NCI-H345 treated with DMSO at 0.1 percent for 48 hours (cell line): ENCODE results near the gene VAMP3.

Source experiments
- DNase-seq: peaks from one replicate; lab custom pipeline; 2025; ENCODE audit not compliant: unreplicated experiment; lab: John Stamatoyannopoulos, UW

The VAMP3 gene

GRCh38 chr1:7810395-7810794 is 39.3 kb downstream of the VAMP3 start:
- no peak for DNase-seq

GRCh38 chr1:7811476-7811875 is 40.4 kb downstream of the VAMP3 start:
- DNase-seq: no peak

- DNase-seq: no peak
These were observed 42.7 kb downstream of the VAMP3 start for GRCh38 chr1:7813677-7814373.

DNA sequence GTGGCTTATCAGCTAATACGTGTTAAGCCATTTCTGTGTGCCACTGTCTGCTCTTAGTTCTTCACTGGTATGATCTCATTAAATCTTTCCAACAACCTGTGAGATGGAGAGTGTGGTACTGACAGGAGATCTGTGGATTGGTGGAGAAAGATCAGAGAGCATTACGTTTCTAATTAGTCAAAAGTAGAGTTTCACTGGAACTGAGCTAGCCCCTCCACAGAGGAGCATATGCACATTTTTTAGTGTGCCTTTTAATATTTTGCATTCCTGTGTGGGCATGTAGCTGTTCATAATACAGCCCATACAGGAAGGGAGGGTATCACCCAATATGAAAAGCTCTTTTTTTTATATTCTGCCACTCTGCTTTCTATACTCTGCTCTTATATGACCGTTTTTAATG is 50.2 kb downstream of the VAMP3 start:
- DNase-seq: no peak

DNA sequence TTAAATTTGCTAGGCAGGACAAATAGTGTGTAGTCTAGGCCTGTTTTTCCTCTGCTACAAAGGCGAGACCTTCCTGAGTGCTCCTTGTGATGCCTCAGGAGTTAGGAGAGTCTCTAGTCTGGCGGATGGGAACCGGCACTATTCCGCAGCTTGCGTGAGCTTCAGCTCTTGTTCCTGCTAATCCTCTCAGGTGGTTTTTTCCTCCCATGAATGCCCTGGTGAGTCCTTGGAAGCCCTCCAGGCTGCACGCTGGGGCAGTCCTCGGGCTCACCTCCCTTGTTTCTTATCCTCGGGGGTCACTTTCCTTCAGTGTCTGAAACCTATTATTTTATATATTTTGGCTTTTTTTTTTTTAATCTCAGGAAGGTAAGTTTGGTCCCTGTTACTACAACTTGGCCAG is 53.6 kb downstream of the VAMP3 start:
- no peak for DNase-seq

- no peak for DNase-seq
These were observed 55.3 kb downstream of the VAMP3 start for GRCh38 chr1:7826363-7826762.

DNA sequence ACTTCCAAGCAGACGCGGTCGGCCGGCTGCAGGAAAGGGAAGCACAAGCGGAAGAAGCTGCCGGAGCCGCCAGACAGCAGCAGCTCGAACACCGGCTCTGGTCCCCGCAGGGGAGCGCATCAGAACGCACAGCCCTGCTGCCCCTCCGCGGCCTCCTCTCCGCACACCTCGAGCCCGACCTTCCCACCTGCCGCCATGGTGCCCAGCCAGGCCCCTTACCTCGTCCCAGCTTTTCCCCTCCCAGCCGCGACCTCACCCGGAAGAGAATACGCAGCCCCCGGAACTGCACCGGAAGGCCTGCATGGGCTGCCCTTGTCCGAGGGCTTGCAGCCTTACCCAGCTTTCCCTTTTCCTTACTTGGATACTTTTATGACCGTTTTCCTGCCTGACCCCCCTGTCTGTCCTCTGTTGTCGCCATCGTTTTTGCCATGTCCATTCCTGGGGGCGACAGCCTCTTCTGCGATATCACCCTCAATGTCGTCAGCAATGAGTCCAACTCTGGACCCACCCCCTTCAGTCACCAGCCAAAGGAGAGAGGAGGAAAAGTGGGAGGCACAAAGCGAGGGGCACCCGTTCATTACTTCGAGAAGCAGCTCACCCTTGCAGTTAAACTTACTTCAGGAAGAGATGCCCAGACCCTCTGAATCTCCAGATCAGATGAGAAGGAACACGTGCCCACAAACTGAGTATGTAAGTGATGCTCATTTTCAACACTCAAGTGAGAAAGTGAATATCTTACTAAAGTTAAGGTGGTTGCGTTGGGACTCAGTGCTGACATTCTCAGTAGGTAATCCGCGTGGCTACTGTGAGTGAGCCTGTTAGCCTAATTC is 56.2 kb downstream of the VAMP3 start:
- DNase-seq: no peak
